ENCODE results near the gene TIGAR. TPM values are rescaled to one million over a fixed set of nuclear protein-coding genes. Genes with fewer than 3 reads are reported as not detected.

TIGAR gene
- polyA plus RNA-seq, 3 donors: 5.5 to 16.0 (median 11.0) TPM

DNA sequence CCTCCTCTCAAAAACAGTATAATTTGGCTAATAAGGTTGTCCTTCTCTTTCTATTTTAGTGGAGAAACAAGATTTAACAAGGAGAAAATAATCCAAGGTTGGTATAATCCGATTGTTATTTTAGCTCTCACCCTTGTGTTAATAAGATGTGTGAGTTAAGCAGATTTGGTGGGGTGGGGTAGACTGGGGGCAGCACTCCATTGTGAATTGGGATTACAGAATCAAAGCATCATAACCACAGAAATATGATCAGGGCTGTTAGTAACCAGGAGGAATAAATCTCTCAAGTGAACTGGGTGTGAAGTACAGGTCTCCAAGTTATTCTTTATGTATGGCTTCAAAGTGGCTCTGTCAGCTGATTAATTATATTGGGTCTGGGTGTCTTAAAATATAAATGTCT is 10.2 kb downstream of the TIGAR start:
- Mint-ChIP-seq H3K27ac (no peak overlapping the region), H3K9me3 (peaks cover 0 to 1% (median 0%) of the 10 kb centered on the region in 7 donors)

GRCh38 chr12:4331842-4332241 is 10.8 kb downstream of the TIGAR start:
- no peaks in the 10 kb centered on the region for H3K4me1 ChIP-seq (ENCODE audit: control insufficient read depth in 1 of 2, insufficient read depth in 2 of 2, low read length in 2 of 2)
- H3K36me3 Mint-ChIP-seq: peaks cover 60 to 83% of the 10 kb centered on the region in 2 donors
- DNase-seq: no peak
- H3K4me2 ChIP-seq (replicated peaks; ENCODE audit: extremely low read depth, low read length, poor library complexity, severe bottlenecking): no peak overlapping the region
- WGBS (ENCODE audit: insufficient coverage): 86% methylated on average over 1 of the region's 4 CpGs
- peak overlapping the region in 1 of 7 donors; percentile 35 for H3K27ac Mint-ChIP-seq
- no peaks in the 10 kb centered on the region for H3K27me3 Mint-ChIP-seq (ENCODE audit: low read depth in 3 of 3)
- peaks cover 0 to 1% (median 0%) of the 10 kb centered on the region in 7 donors for H3K9me3 Mint-ChIP-seq
- H3K4me3 Mint-ChIP-seq: no peak overlapping the region
- H3K9ac ChIP-seq (ENCODE audit: insufficient read depth, low read length, poor library complexity, severe bottlenecking): no peak overlapping the region
- H2AFZ ChIP-seq (ENCODE audit: insufficient read depth, low read depth, low read length, poor library complexity, severe bottlenecking): no peak overlapping the region
- H3K4me3 ChIP-seq (replicated peaks in 1 of 3; ENCODE audit: low read depth in 2 of 3, low read length in 3 of 3): no peak overlapping the region
- H3K27ac ChIP-seq (ENCODE audit: low read depth in 1 of 2, low read length in 2 of 2): no peak overlapping the region
- H4K20me1 ChIP-seq (ENCODE audit: insufficient read depth, low read length): peaks cover 79% of the 10 kb centered on the region
- no peaks in the 10 kb centered on the region for H3K27me3 ChIP-seq (ENCODE audit: control insufficient read depth in 2 of 2, insufficient read depth in 2 of 2, low read length in 2 of 2)
- H3K36me3 ChIP-seq (replicated peaks in 1 of 2; ENCODE audit: control insufficient read depth in 1 of 2, insufficient read depth in 2 of 2, low read length in 2 of 2): peaks cover 34 to 76% of the 10 kb centered on the region in 2 donors
- intact Hi-C loops (cut with micrococcal nuclease): no loop called here
- TF ChIP-seq CTCF (IDR thresholded peaks at IDR 0.05): no peak
- H3K4me1 Mint-ChIP-seq: peaks cover 1% of the 10 kb centered on the region
- no peaks in the 10 kb centered on the region for H3K9me3 ChIP-seq (replicated peaks in 1 of 2; ENCODE audit: control insufficient read depth in 1 of 2, insufficient read depth in 1 of 2, low read length in 2 of 2)
- peaks cover 44% of the 10 kb centered on the region for H3K79me2 ChIP-seq (ENCODE audit: insufficient read depth, low read length)

More for the DNA sequence above, 10.2 kb downstream of the TIGAR start:
- peaks cover 3% of the 10 kb centered on the region for H3K4me1 Mint-ChIP-seq
- peaks cover 56 to 77% of the 10 kb centered on the region in 2 donors for H3K36me3 Mint-ChIP-seq
- H3K27me3 Mint-ChIP-seq (ENCODE audit: low read depth in 3 of 3): no peaks in the 10 kb centered on the region
- WGBS (ENCODE audit: insufficient coverage): no CpG with 5 or more reads among the region's 1 CpG
- H3K79me2 ChIP-seq (ENCODE audit: insufficient read depth, low read length): peaks cover 51% of the 10 kb centered on the region
- H3K4me3 ChIP-seq (replicated peaks in 1 of 3; ENCODE audit: low read depth in 2 of 3, low read length in 3 of 3): no peak overlapping the region
- H3K36me3 ChIP-seq (replicated peaks in 1 of 2; ENCODE audit: control insufficient read depth in 1 of 2, insufficient read depth in 2 of 2, low read length in 2 of 2): peaks cover 28 to 69% of the 10 kb centered on the region in 2 donors
- no peak for DNase-seq
- TF ChIP-seq CTCF (IDR thresholded peaks at IDR 0.05): no peak
- no peak overlapping the region for H3K4me3 Mint-ChIP-seq
- H3K27ac ChIP-seq (ENCODE audit: low read depth in 1 of 2, low read length in 2 of 2): no peak overlapping the region
- H3K9me3 ChIP-seq (replicated peaks in 1 of 2; ENCODE audit: control insufficient read depth in 1 of 2, insufficient read depth in 1 of 2, low read length in 2 of 2): no peaks in the 10 kb centered on the region
- H3K9ac ChIP-seq (ENCODE audit: insufficient read depth, low read length, poor library complexity, severe bottlenecking): no peak overlapping the region
- intact Hi-C loops (cut with micrococcal nuclease): no loop called here
- no peak overlapping the region for H2AFZ ChIP-seq (ENCODE audit: insufficient read depth, low read depth, low read length, poor library complexity, severe bottlenecking)
- peaks cover 84% of the 10 kb centered on the region for H4K20me1 ChIP-seq (ENCODE audit: insufficient read depth, low read length)
- H3K27me3 ChIP-seq (ENCODE audit: control insufficient read depth in 2 of 2, insufficient read depth in 2 of 2, low read length in 2 of 2): no peaks in the 10 kb centered on the region
- H3K4me2 ChIP-seq (replicated peaks; ENCODE audit: extremely low read depth, low read length, poor library complexity, severe bottlenecking): no peak overlapping the region
- H3K4me1 ChIP-seq (ENCODE audit: control insufficient read depth in 1 of 2, insufficient read depth in 2 of 2, low read length in 2 of 2): no peaks in the 10 kb centered on the region

Measured in CD14-positive monocyte (primary cell).